HepG2 (cell line): ENCODE data around the gene CC2D1B. TPM values are rescaled to one million over a fixed set of nuclear protein-coding genes. Genes with fewer than 3 reads are reported as not detected.

Source experiments
- ATAC-seq: fragments of 200-7000 bp; cut with Tn5 transposase; 3 replicates; pipeline ENCODE4 v1.9.1; 2020; ENCODE audit warnings: mild to moderate bottlenecking, moderate library complexity
- BruUV-seq: library from RNA; stranded (reverse); fragments of 400-500 nt; replicated peaks from 2 replicates; lab custom pipeline; 2021; lab: Mats Ljungman, UMichigan
- CTCF ChIA-PET: fragments of 300-600 bp; formaldehyde crosslinking; extraction: SDS; loops from one replicate; lab custom pipeline; 2021; ENCODE audit warnings: low total read pairs, inconsistent platforms, low intra/inter-chr PET ratio; lab: Yijun Ruan, JAX
- POLR2A ChIA-PET: fragments of 350-600 bp; sonication (Branson Sonifier 250); formaldehyde crosslinking; loops from one replicate; lab custom pipeline; 2020; ENCODE audit warnings: antibody characterized with exemption, inconsistent platforms; lab: Yijun Ruan, JAX
- DNase-seq: peaks from one replicate; pipeline ENCODE4 v3.0.0-alpha.2; 2015; ENCODE audit warnings: low spot score
- FAIRE-seq: peaks from 3 replicates; lab custom pipeline; 2011; peaks lifted over from hg19 to GRCh38; lab: Jason Lieb, UNC
- H2AFZ ChIP-seq: one replicate; pipeline ENCODE4 v1.6.1; 2011; ENCODE audit warnings: low read length, inconsistent platforms
- H3K27ac ChIP-seq: fragments of 300-600 bp; 3 replicates; pipeline ENCODE4 v1.8.0; 2011; ENCODE audit warnings: mixed run types, mild to moderate bottlenecking, mixed read lengths, low read length, inconsistent platforms; ENCODE audit not compliant: insufficient read depth; ENCODE audit errors: extremely low read length
- H3K27me3 ChIP-seq, 2 experiments: fragments of 200-600 bp in 1 of 2; 2 replicates in 1 of 2; 3 replicates in 1 of 2; pipeline versions ENCODE4 v1.6.0 to v1.8.0; 2011; ENCODE audit warnings: low read length in 2 of 2, mild to moderate bottlenecking in 2 of 2, moderate library complexity in 2 of 2, inconsistent platforms in 1 of 2; ENCODE audit not compliant: insufficient read depth in 2 of 2, control insufficient read depth in 1 of 2
- H3K36me3 ChIP-seq, 2 experiments: fragments of 200-600 bp in 1 of 2; replicated peaks in 1 of 2; 2 replicates in 1 of 2; 3 replicates in 1 of 2; pipeline versions ENCODE4 v1.5.1 to v1.8.0; 2011; ENCODE audit warnings: low read length in 2 of 2, inconsistent platforms in 1 of 2; ENCODE audit not compliant: insufficient read depth in 2 of 2, control insufficient read depth in 1 of 2
- H3K4me1 ChIP-seq: 2 replicates; pipeline ENCODE4 v1.5.1; 2012; ENCODE audit warnings: low read length, inconsistent platforms; ENCODE audit not compliant: insufficient read depth
- H3K4me2 ChIP-seq: 2 replicates; pipeline ENCODE4 v1.6.0; 2011; ENCODE audit warnings: low read depth, low read length, inconsistent platforms
- H3K4me3 ChIP-seq, 3 experiments: fragments of 200-600 bp in 1 of 3; sonication (generic), shearing (Covaris generic) in 1 of 3; replicated peaks in 1 of 3; 2 replicates each; pipeline ENCODE4 v1.5.1; 2011 to 2016; ENCODE audit warnings: low read length in 3 of 3, inconsistent platforms in 2 of 3, low read depth in 2 of 3, mild to moderate bottlenecking in 2 of 3, control low read depth in 1 of 3, mixed read lengths in 1 of 3; ENCODE audit not compliant: insufficient read depth in 1 of 3
- H3K79me2 ChIP-seq: one replicate; pipeline ENCODE4 v1.6.1; 2011; ENCODE audit warnings: low read length, inconsistent platforms; ENCODE audit not compliant: insufficient read depth
- H3K9ac ChIP-seq: 2 replicates; pipeline ENCODE4 v1.6.0; 2011; ENCODE audit warnings: mild to moderate bottlenecking, low read depth, low read length, inconsistent platforms; ENCODE audit not compliant: insufficient read depth
- H3K9me3 ChIP-seq: 2 replicates; pipeline ENCODE4 v1.5.1; 2012; ENCODE audit warnings: mild to moderate bottlenecking, low read length
- H4K20me1 ChIP-seq: 2 replicates; pipeline ENCODE4 v1.6.0; 2011; ENCODE audit warnings: inconsistent platforms, mild to moderate bottlenecking, low read length, moderate library complexity; ENCODE audit not compliant: insufficient read depth
- BRCA1 ChIP-seq: sonication (generic); formaldehyde crosslinking; IDR thresholded peaks from 2 replicates; pipeline ENCODE4 v1.4.0; 2020; ENCODE audit warnings: missing genetic modification reagents
- ELF3 ChIP-seq: IDR thresholded peaks from 2 replicates; pipeline ENCODE4 v1.6.1; 2016; ENCODE audit warnings: missing genetic modification reagents, missing compliant biosample characterization
- HNRNPH1 ChIP-seq: fragments of 200-400 bp; formaldehyde crosslinking; optimal IDR thresholded peaks from 2 replicates; pipeline ENCODE3; 2017; ENCODE audit warnings: mild to moderate bottlenecking, low read depth, low read length
- KMT2B ChIP-seq: IDR thresholded peaks from 2 replicates; pipeline ENCODE4 v1.6.1; 2016; ENCODE audit warnings: missing genetic modification reagents, missing compliant biosample characterization
- MIXL1 ChIP-seq: IDR thresholded peaks from 2 replicates; pipeline ENCODE4 v1.6.1; 2016
- NFYB ChIP-seq: sonication (generic); formaldehyde crosslinking; IDR thresholded peaks from 2 replicates; pipeline ENCODE4 v1.4.0; 2020; ENCODE audit warnings: missing genetic modification reagents
- RFXANK ChIP-seq: IDR thresholded peaks from 2 replicates; pipeline ENCODE4 v1.6.1; 2016
- SMAD1 ChIP-seq: sonication (generic); formaldehyde crosslinking; IDR thresholded peaks from 2 replicates; pipeline ENCODE4 v1.4.0; 2020; ENCODE audit warnings: missing genetic modification reagents, low read depth, mild to moderate bottlenecking, borderline replicate concordance
- SPEN ChIP-seq: sonication (generic); formaldehyde crosslinking; IDR thresholded peaks from 2 replicates; pipeline ENCODE4 v1.5.1; 2020; ENCODE audit warnings: low read depth, mild to moderate bottlenecking, missing genetic modification reagents
- SRY ChIP-seq: sonication (generic); formaldehyde crosslinking; IDR thresholded peaks from 2 replicates; pipeline ENCODE4 v1.8.0; 2022; ENCODE audit warnings: mild to moderate bottlenecking, missing genetic modification reagents
- ZNF121 ChIP-seq: sonication (generic); formaldehyde crosslinking; IDR thresholded peaks from 2 replicates; pipeline ENCODE4 v1.5.0; 2020; ENCODE audit warnings: mild to moderate bottlenecking, missing genetic modification reagents
- ZNF24 ChIP-seq: fragments of 450-650 bp; IDR thresholded peaks from 2 replicates; pipeline ENCODE4 v1.6.1; 2017; ENCODE audit warnings: antibody characterized with exemption, mild to moderate bottlenecking
- ZNF33B ChIP-seq: sonication (generic); formaldehyde crosslinking; IDR thresholded peaks from 2 replicates; pipeline ENCODE4 v1.5.1; 2020; ENCODE audit warnings: mild to moderate bottlenecking, missing genetic modification reagents
- ZNF629 ChIP-seq: sonication (generic); formaldehyde crosslinking; conservative IDR thresholded peaks from 2 replicates; pipeline ENCODE4 v1.5.0; 2020; ENCODE audit warnings: missing genetic modification reagents
- ZNF777 ChIP-seq: sonication (generic); formaldehyde crosslinking; IDR thresholded peaks from 2 replicates; pipeline ENCODE4 v1.4.0; 2020; ENCODE audit warnings: missing genetic modification reagents
- WGBS: methylation state at CpG from one replicate; pipeline ENCODE4 v1.1.6; 2017; ENCODE audit warnings: low lambda C conversion rate; 5-methylcytosine and 5-hydroxymethylcytosine counted together
- in situ Hi-C: cut with HindIII; loops from 2 replicates; pipeline ENCODE4 v1.10.0; 2017; ENCODE audit warnings: low pct_unique_long_range_greater_than_20kb; ENCODE audit not compliant: extremely low pct_ligation_motif_present
- intact Hi-C: fragments of 100-400 bp; cut with micrococcal nuclease; formaldehyde crosslinking; loops from one replicate; pipeline ENCODE4 v1.10.0; 2022; ENCODE audit not compliant: unreplicated experiment
- polyA plus RNA-seq, 8 experiments: library from polyadenylated mRNA; depleted of rRNA in 3 of 8; stranded (reverse) in 7 of 8; unstranded in 1 of 8; fragments of >200 nt; fragmentation: Illumina TruSeq in 4 of 8; extraction: Trizol in 4 of 8; gene quantifications; 2 replicates each; pipeline versions ENCODE4 v1.2.1 to v1.2.3, GENCODE V29; 2011 to 2016; ENCODE audit warnings: low read depth in 4 of 8, missing spikeins in 1 of 8, mixed read lengths in 1 of 8; ENCODE audit not compliant: insufficient read depth in 1 of 8
- total RNA-seq, 5 experiments: library from RNA; depleted of rRNA; stranded (reverse); fragments of >200 nt; fragmentation: Illumina TruSeq; extraction: Trizol; gene quantifications; 2 replicates each; pipeline ENCODE4 v1.2.3, GENCODE V29; 2016; ENCODE audit warnings: low read depth in 1 of 5

CC2D1B gene
- total and polyA plus RNA-seq, 2 of the 13 experiments (the other 11 are each of a cell fraction or from before 2014, with no cell fraction given), result 7.2 to 19.2 TPM

DNA sequence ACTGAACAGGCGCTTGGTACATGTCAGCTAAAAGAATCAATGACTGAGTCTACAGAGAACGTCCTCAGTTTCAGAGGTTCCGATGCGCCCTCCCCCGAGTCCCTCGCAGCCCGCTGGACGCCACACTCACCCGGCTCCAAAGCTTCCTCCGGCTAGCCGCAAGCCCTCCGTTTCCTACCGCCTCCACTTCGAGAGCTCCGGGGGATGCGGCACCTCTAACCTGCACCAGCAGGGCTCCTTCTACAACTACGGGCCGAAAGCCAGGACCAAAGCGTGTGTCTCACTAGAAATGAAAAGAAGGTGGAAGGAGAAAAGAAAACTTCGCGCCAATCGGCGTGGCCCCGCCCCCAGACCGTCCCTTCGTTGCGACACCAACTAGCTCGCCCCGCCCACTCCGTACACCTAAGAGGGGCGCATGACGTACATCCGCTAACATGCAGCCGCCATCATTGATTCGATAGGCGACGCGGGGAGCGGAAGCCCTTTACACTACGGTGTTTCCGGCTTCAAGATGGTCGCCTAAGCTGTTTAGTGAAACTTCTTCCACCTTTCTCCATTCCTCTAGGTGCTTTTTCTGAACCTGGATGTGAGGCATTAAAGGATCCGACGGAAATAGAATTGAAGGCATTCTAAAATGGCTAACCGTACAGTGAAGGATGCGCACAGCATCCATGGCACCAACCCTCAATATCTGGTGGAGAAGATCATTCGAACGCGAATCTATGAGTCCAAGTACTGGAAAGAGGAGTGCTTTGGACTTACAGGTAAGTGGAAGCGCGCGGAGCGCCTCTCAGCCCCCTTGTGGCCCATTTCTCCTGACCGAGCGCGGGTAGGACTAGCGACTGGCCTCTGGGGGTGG, 38.3 kb upstream of the CC2D1B start, which contains the start of the genes ORC1 and PRPF38A (continued):
- no peak for TF ChIP-seq HNRNPH1
- no peak for TF ChIP-seq ZNF24
- 0 out of 2 replicates have a peak, but pooled peaks have one; percentile 52 for TF ChIP-seq SRY (CRISPR knock-in tag)
- peak; percentile 89 for TF ChIP-seq SPEN (CRISPR knock-in tag)
- TF ChIP-seq KMT2B (CRISPR knock-in tag), result peak; percentile 93; the same call in 1 of the 2 replicates

DNA sequence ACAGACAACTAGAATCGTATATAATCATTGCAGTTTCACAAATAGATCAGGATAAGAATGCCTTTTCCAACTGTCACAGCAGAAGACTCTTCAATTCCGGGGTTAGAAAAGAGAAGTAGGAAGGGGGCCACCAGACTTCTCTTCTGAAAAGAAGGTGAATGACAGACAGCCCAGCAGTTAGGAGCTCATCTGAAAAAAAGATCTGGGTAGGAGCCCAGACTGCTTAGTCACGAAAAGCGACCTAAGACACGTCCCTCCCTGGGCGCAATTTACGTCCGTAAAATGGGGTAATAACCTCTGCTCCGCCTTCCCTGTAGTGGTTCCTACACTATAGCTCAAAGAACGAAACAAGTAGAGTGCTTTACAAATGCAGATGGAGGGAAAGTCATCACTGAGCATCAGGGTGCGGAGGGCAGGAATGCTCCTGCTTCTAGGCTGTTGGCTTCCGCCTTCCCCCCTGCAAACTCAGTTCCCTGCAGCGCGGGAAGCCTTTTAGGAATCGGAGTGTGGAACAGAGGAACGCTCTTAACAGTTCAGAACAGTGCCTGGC, 37.6 kb upstream of the CC2D1B start:
- 2% methylated on average over 13 of the region's 16 CpGs for WGBS
- TSS peak; percentile 67 for BruUV-seq
- Histone ChIP-seq H3K27ac (peak overlapping the region; percentile 97), H3K36me3 (peaks cover 4 to 42% of the 10 kb centered on the region in 2 experiments), H4K20me1 (no peaks in the 10 kb centered on the region), H3K4me1 (peaks cover 34% of the 10 kb centered on the region), H3K9me3 (no peaks in the 10 kb centered on the region), H3K79me2 (peaks cover 44% of the 10 kb centered on the region), H3K27me3 (peaks cover 0 to 4% of the 10 kb centered on the region in 2 experiments; a peak in 1 of 5 replicates), H3K4me2 (peak overlapping the region; percentile 80), H3K4me3 (peak overlapping the region; percentile 76 to 96 (median 87)), H2AFZ (peak overlapping the region; percentile 45), H3K9ac (peak overlapping the region; percentile 99)
- ChIA-PET POLR2A (interaction anchor here (1.0 to 2.3 kb wide), 8 partner anchors 8 to 348 kb away, joined by 3 to 14 read pairs (median 9); partner anchors contain the start of genes CC2D1B, TUT4 and TXNDC12), CTCF (no interaction called here)
- TF ChIP-seq BRCA1 (CRISPR knock-in tag) (0 out of 2 replicates have a peak, but pooled peaks have one; percentile 15), ZNF777 (CRISPR knock-in tag) (no peak), ZNF629 (CRISPR knock-in tag) (peak; percentile 82), NFYB (CRISPR knock-in tag) (no peak; the same call in 1 of the 2 replicates), RFXANK (CRISPR knock-in tag) (peak; percentile 18; the same call in 1 of the 2 replicates), ELF3 (CRISPR knock-in tag) (peak; percentile 1; the same call in 1 of the 2 replicates), ZNF121 (CRISPR knock-in tag) (peak; percentile 32; the same call in 1 of the 2 replicates), MIXL1 (CRISPR knock-in tag) (no peak), ZNF33B (CRISPR knock-in tag) (0 out of 2 replicates have a peak, but pooled peaks have one; percentile 4), SMAD1 (CRISPR knock-in tag) (0 out of 2 replicates have a peak, but pooled peaks have one; percentile 9)
- FAIRE-seq, result no peak
- intact Hi-C loops (loop anchor here (1.0 to 10.0 kb wide), 3 partner anchors 37 to 281 kb away; partner anchors contain the start of gene CC2D1B), in situ Hi-C loops (no loop called here)
- DNase-seq, result peak; percentile 45
- peak; percentile 62 for ATAC-seq
